Measurements from ENCODE around the gene GPC4.

DNA sequence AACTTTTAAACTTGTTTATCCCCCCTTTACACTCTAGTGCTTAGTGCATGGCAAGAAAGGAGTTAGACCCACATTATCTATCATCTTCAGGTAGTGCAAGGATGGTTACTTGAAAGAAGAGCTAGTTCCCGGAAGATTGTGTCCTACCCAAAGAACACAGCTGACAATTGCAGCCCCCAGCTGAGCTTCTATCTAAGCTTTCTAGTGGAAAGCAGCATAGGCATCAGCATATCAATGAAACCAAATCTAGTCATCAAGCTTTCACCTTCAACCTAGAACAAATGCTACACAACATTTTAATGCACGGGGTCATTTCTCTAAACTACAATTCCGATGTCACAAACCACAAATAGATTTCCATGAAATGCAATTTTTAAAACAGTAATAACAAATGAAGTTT lies 108.2 kb downstream of the GPC4 start:
- TF ChIP-seq CTCF (IDR thresholded peaks at IDR 0.05; ENCODE audit: extremely low read depth in 1 of 2, insufficient read depth in 1 of 2, low read depth in 1 of 2, low read length in 2 of 2): no peak
- TF ChIP-seq, protein P1, sequence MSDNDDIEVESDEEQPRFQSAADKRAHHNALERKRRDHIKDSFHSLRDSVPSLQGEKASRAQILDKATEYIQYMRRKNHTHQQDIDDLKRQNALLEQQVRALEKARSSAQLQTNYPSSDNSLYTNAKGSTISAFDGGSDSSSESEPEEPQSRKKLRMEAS (IDR thresholded peaks at IDR 0.05; ENCODE audit: insufficient read depth, insufficient read length): no peak
- no peak for TF ChIP-seq POLR2A (IDR thresholded peaks at IDR 0.05; ENCODE audit: low read depth, low read length)
- TF ChIP-seq POLR2AphosphoS5 (IDR thresholded peaks at IDR 0.05; ENCODE audit: insufficient read depth, low read depth, low read length): no peak
- no peak for TF ChIP-seq EZH2 (IDR thresholded peaks at IDR 0.05; ENCODE audit: borderline replicate concordance, low read depth, low read length, severe bottlenecking)

Data from endothelial cell of umbilical vein (primary cell).